IMR-90 (cell line): ENCODE results near the gene POMGNT2. TPM values are rescaled to one million over a fixed set of nuclear protein-coding genes. Genes with fewer than 3 reads are reported as not detected.

Experiments
- ATAC-seq: fragments of 200-7000 bp; cut with Tn5 transposase; 2 replicates; pipeline ENCODE4 v1.9.1; 2020; ENCODE audit warnings: low read depth, mild to moderate bottlenecking, moderate library complexity
- BruUV-seq: library from RNA; stranded (reverse); fragments of 400-500 nt; replicated peaks from 2 replicates; lab custom pipeline; 2021; lab: Mats Ljungman, UMichigan
- CTCF ChIA-PET: fragments of 300-600 bp; formaldehyde crosslinking; extraction: SDS; loops from one replicate; lab custom pipeline; 2021; ENCODE audit warnings: antibody characterized with exemption; lab: Yijun Ruan, JAX
- POLR2A ChIA-PET: fragments of 300-600 bp; sonication (Branson Sonifier 250); formaldehyde crosslinking; loops from one replicate; lab custom pipeline; 2022; ENCODE audit warnings: antibody characterized with exemption; ENCODE audit not compliant: unreplicated experiment; lab: Charles Lee
- DNase-seq: peaks from one replicate; pipeline ENCODE4 v3.0.0; 2013
- H2AFZ ChIP-seq: replicated peaks from 2 replicates; pipeline ENCODE3; 2013; ENCODE audit warnings: low read length, mild to moderate bottlenecking; ENCODE audit not compliant: poor library complexity
- H2AK5ac ChIP-seq: 2 replicates; pipeline ENCODE4 v1.6.1; 2013; ENCODE audit warnings: low read depth, low read length, inconsistent platforms
- H2AK9ac ChIP-seq: replicated peaks from 2 replicates; pipeline ENCODE3; 2013; ENCODE audit warnings: mild to moderate bottlenecking, low read depth, low read length, moderate library complexity; ENCODE audit not compliant: poor library complexity
- H2BK120ac ChIP-seq: 2 replicates; pipeline ENCODE4 v1.6.1; 2013; ENCODE audit warnings: low read depth, low read length, inconsistent platforms
- H2BK15ac ChIP-seq: 3 replicates; pipeline ENCODE4 v1.6.1; 2013; ENCODE audit warnings: low read depth, low read length, inconsistent platforms
- H2BK20ac ChIP-seq: 2 replicates; pipeline ENCODE4 v1.6.1; 2013; ENCODE audit warnings: low read depth, mild to moderate bottlenecking, inconsistent platforms, low read length, moderate library complexity
- H2BK5ac ChIP-seq: 2 replicates; pipeline ENCODE4 v1.6.1; 2013; ENCODE audit warnings: mild to moderate bottlenecking, low read depth, low read length, inconsistent platforms; ENCODE audit not compliant: poor library complexity, severe bottlenecking
- H3K14ac ChIP-seq: replicated peaks from 2 replicates; pipeline ENCODE4 v1.6.1; 2013; ENCODE audit warnings: low read depth, low read length, inconsistent platforms
- H3K18ac ChIP-seq: 2 replicates; pipeline ENCODE4 v1.6.1; 2013; ENCODE audit warnings: low read depth, low read length, control low read depth
- H3K23ac ChIP-seq: 2 replicates; pipeline ENCODE4 v1.6.1; 2013; ENCODE audit warnings: low read depth, low read length, inconsistent platforms
- H3K27ac ChIP-seq: 2 replicates; pipeline ENCODE4 v1.5.1; 2013; ENCODE audit warnings: mild to moderate bottlenecking, control low read depth, low read length; ENCODE audit not compliant: insufficient read depth
- H3K27me3 ChIP-seq: 2 replicates; pipeline ENCODE4 v1.6.1; 2013; ENCODE audit warnings: low read length; ENCODE audit not compliant: control insufficient read depth, insufficient read depth
- H3K36me3 ChIP-seq: 2 replicates; pipeline ENCODE4 v1.6.1; 2013; ENCODE audit warnings: low read length, mixed read lengths; ENCODE audit not compliant: control insufficient read depth, insufficient read depth
- H3K4ac ChIP-seq: 2 replicates; pipeline ENCODE4 v1.6.1; 2013; ENCODE audit warnings: low read depth, low read length, inconsistent platforms
- H3K4me1 ChIP-seq: 2 replicates; pipeline ENCODE4 v1.6.1; 2013; ENCODE audit warnings: low read length, mixed read lengths; ENCODE audit not compliant: control insufficient read depth, insufficient read depth
- H3K4me2 ChIP-seq: 2 replicates; pipeline ENCODE4 v1.6.1; 2013; ENCODE audit warnings: low read depth, mild to moderate bottlenecking, control low read depth, low read length, moderate library complexity
- H3K4me3 ChIP-seq: 2 replicates; pipeline ENCODE4 v1.5.1; 2013; ENCODE audit warnings: low read depth, mild to moderate bottlenecking, control low read depth, low read length, moderate library complexity; ENCODE audit not compliant: insufficient read depth
- H3K56ac ChIP-seq: 2 replicates; pipeline ENCODE4 v1.6.1; 2013; ENCODE audit warnings: low read length, inconsistent platforms; ENCODE audit not compliant: insufficient read depth; ENCODE audit errors: extremely low read depth
- H3K79me1 ChIP-seq, 2 experiments: 2 replicates each; pipeline ENCODE4 v1.6.1; 2013; ENCODE audit warnings: low read length in 2 of 2, inconsistent platforms in 1 of 2, low read depth in 1 of 2
- H3K9ac ChIP-seq: 2 replicates; pipeline ENCODE4 v1.6.1; 2013; ENCODE audit warnings: low read depth, low read length, control low read depth
- H3K9me1 ChIP-seq: 2 replicates; pipeline ENCODE4 v1.6.1; 2013; ENCODE audit warnings: low read length, inconsistent platforms; ENCODE audit not compliant: insufficient read depth
- H3K9me3 ChIP-seq: 2 replicates; pipeline ENCODE4 v1.6.1; 2013; ENCODE audit warnings: low read length; ENCODE audit not compliant: control insufficient read depth, insufficient read depth
- H4K20me1 ChIP-seq: 2 replicates; pipeline ENCODE4 v1.6.1; 2013; ENCODE audit warnings: low read length, inconsistent platforms; ENCODE audit not compliant: insufficient read depth
- H4K5ac ChIP-seq: 2 replicates; pipeline ENCODE4 v1.6.1; 2013; ENCODE audit warnings: mild to moderate bottlenecking, low read depth, low read length, control low read depth
- H4K8ac ChIP-seq, 2 experiments: 2 replicates each; pipeline ENCODE4 v1.6.1; 2013; ENCODE audit warnings: low read depth in 2 of 2, low read length in 2 of 2, control low read depth in 1 of 2, inconsistent platforms in 1 of 2
- H4K91ac ChIP-seq: 2 replicates; pipeline ENCODE4 v1.6.1; 2013; ENCODE audit warnings: low read depth, low read length, inconsistent platforms; ENCODE audit not compliant: insufficient read depth
- BHLHE40 ChIP-seq: fragments of 150-350 bp; IDR thresholded peaks from 2 replicates; pipeline ENCODE4 v1.6.1; 2016; ENCODE audit warnings: mild to moderate bottlenecking, low read depth, low read length
- FOS ChIP-seq: fragments of 150-350 bp; IDR thresholded peaks from 2 replicates; pipeline ENCODE4 v1.6.1; 2016; ENCODE audit warnings: low read depth, low read length
- MAFK ChIP-seq: IDR thresholded peaks from 2 replicates; pipeline ENCODE4 v1.6.1; 2012; ENCODE audit warnings: low read depth, low read length, improper control_type of control experiment
- MAZ ChIP-seq: IDR thresholded peaks from 2 replicates; pipeline ENCODE4 v1.6.1; 2012; ENCODE audit warnings: low read depth, mild to moderate bottlenecking, low read length, improper control_type of control experiment, moderate library complexity, borderline replicate concordance
- MXI1 ChIP-seq: IDR thresholded peaks from 2 replicates; pipeline ENCODE4 v1.6.1; 2012; ENCODE audit warnings: low read depth, mild to moderate bottlenecking, low read length, moderate library complexity, borderline replicate concordance
- POLR2A ChIP-seq: IDR thresholded peaks from 2 replicates; pipeline ENCODE4 v1.6.1; 2012; ENCODE audit warnings: mild to moderate bottlenecking, low read depth, low read length
- RAD21 ChIP-seq: IDR thresholded peaks from 2 replicates; pipeline ENCODE4 v1.6.1; 2012; ENCODE audit warnings: low read length, improper control_type of control experiment
- RCOR1 ChIP-seq: IDR thresholded peaks from 2 replicates; pipeline ENCODE4 v1.6.1; 2012; ENCODE audit warnings: mild to moderate bottlenecking, low read length, improper control_type of control experiment; ENCODE audit not compliant: insufficient replicate concordance
- RFX5 ChIP-seq: IDR thresholded peaks from 2 replicates; pipeline ENCODE4 v1.8.0; 2012; ENCODE audit warnings: low read depth, mild to moderate bottlenecking, low read length, moderate library complexity
- SMC3 ChIP-seq: fragments of 150-350 bp; IDR thresholded peaks from 2 replicates; pipeline ENCODE4 v1.6.1; 2016; ENCODE audit warnings: low read depth, mild to moderate bottlenecking, antibody characterized with exemption, low read length, moderate library complexity
- WGBS, 2 experiments: methylation state at CpG; one replicate each; pipeline versions ENCODE4 v1.1.5 to v1.1.7; 2013; ENCODE audit warnings: missing lambda C conversion rate in 2 of 2; ENCODE audit not compliant: insufficient read length in 1 of 2; ENCODE audit errors: extremely low coverage in 2 of 2; 5-methylcytosine and 5-hydroxymethylcytosine counted together
- dilution Hi-C: fragments of 300-500 bp; cut with HindIII; formaldehyde crosslinking; loops from one replicate; pipeline ENCODE4 v1.14.3; 2018; ENCODE audit warnings: low sequenced_read_pairs; ENCODE audit not compliant: unreplicated experiment
- in situ Hi-C: fragments of 300-500 bp; cut with MboI; formaldehyde crosslinking; loops from 3 replicates; pipeline ENCODE4 v1.14.3; 2019; ENCODE audit warnings: low sequenced_read_pairs, inconsistent platforms, mixed read lengths
- intact Hi-C: fragments of 100-400 bp; cut with micrococcal nuclease; formaldehyde crosslinking; loops from 2 replicates; pipeline ENCODE4 v1.10.0; 2022
- polyA plus RNA-seq, 3 experiments: library from polyadenylated mRNA; depleted of rRNA; stranded (reverse); fragments of >200 nt; gene quantifications; 2 replicates each; pipeline ENCODE4 v1.2.3, GENCODE V29; 2012; ENCODE audit warnings: low replicate concordance in 1 of 3
- total RNA-seq: library from RNA; depleted of rRNA; stranded (reverse); fragments of >200 nt; gene quantifications from 2 replicates; pipeline ENCODE4 v1.2.3, GENCODE V29; 2012
- TF ChIP-seq, protein P1 (sequence below): fragments of 150-350 bp; IDR thresholded peaks from 2 replicates; pipeline ENCODE4 v1.6.1; 2016; ENCODE audit warnings: low read depth, mild to moderate bottlenecking, low read length, moderate library complexity, borderline replicate concordance
- TF ChIP-seq, protein P2 (sequence below): conservative IDR thresholded peaks from 2 replicates; pipeline ENCODE4 v1.5.1; 2012; ENCODE audit warnings: mild to moderate bottlenecking, low read depth, low read length, improper control_type of control experiment
- TF ChIP-seq, protein P3 (sequence below): fragments of 150-350 bp; IDR thresholded peaks from 2 replicates; pipeline ENCODE4 v1.6.1; 2017; ENCODE audit warnings: mild to moderate bottlenecking, antibody characterized with exemption, low read length, low read depth

Gene POMGNT2
- total and polyA plus RNA-seq, 2 of the 4 experiments (the other 2 are of a cell fraction) = 7.5 to 16.2 TPM

DNA sequence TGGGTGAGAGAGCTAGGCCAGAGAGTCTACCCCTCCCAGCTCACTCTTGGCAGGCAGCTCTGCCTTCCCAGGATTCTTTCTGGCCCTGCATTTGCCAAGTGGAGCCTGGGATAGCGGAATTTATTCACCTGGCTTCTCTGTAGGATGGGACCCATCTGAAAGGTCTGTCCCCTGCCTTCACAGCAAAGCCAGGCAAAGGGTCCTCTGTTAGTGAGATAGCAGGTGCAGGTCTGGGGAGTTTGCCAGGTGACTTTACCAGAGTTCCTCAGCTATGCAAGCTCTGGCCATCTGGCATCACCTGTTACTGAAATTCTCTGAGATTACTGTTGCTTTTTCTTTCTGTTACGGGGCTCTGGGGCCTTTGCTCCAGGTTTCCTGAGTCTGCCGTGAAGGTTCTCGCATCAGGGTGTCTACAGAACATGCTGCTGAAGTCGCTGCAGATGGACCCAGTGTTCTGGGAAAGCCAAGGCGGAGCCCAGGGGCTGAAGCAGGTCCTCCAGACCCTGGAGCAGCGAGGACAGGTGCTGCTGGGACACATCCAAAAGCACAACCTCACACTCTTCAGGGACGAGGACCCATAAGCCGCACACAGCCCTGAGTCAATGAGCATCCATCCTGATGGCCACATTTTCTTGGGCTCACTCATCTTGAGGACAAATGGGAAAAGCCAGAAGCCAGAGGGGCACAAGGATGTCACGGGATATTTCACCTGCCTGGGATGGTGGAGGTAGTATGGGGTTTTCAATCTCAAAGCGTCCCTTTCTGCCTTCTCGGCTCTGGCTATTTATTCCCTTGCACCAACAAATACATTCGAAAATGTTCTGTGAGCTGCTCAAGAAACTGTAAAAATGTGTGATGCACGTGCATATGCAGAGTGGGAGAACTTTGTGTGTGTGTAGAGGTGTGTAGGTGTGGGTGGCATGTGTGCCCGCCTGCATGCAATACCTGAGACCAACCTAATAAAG is 49.8 kb downstream of the POMGNT2 start:
- Histone ChIP-seq H3K56ac (no peak overlapping the region), H4K20me1 (no peaks in the 10 kb centered on the region), H4K91ac (no peak overlapping the region), H2AK5ac (no peak overlapping the region), H3K36me3 (no peaks in the 10 kb centered on the region), H2BK15ac (no peak overlapping the region), H3K4me1 (no peaks in the 10 kb centered on the region), H3K9me1 (no peaks in the 10 kb centered on the region), H3K23ac (no peak overlapping the region), H3K4ac (no peak overlapping the region), H3K18ac (no peak overlapping the region), H3K27me3 (peaks cover 3% of the 10 kb centered on the region; the same call in 1 of the 2 replicates), H3K14ac (no peak overlapping the region), H3K9ac (no peak overlapping the region), H4K5ac (no peak overlapping the region), H3K4me2 (no peak overlapping the region), H3K4me3 (no peak overlapping the region), H3K79me1 (no peaks in the 10 kb centered on the region), H2BK120ac (no peak overlapping the region), H2AFZ (no peak overlapping the region), H2AK9ac (no peak overlapping the region), H4K8ac (no peak overlapping the region), H2BK20ac (no peak overlapping the region), H3K9me3 (peaks cover 2% of the 10 kb centered on the region; the same call in 1 of the 2 replicates), H3K27ac (no peak overlapping the region), H2BK5ac (no peak overlapping the region)
- DNase-seq (no peak), ATAC-seq (no peak)
- dilution Hi-C loops (no loop called here), intact Hi-C loops (no loop called here), in situ Hi-C loops (no loop called here)
- ChIA-PET POLR2A (no interaction called here), CTCF (no interaction called here)
- 47% methylated on average over 7 of the region's 15 CpGs; no CpG with 5 or more reads in 1 of the 2 experiments for WGBS, 2 experiments
- TF ChIP-seq BHLHE40 = no peak
- no peak for TF ChIP-seq FOS
- no peak for TF ChIP-seq MAFK
- TF ChIP-seq, protein P1, sequence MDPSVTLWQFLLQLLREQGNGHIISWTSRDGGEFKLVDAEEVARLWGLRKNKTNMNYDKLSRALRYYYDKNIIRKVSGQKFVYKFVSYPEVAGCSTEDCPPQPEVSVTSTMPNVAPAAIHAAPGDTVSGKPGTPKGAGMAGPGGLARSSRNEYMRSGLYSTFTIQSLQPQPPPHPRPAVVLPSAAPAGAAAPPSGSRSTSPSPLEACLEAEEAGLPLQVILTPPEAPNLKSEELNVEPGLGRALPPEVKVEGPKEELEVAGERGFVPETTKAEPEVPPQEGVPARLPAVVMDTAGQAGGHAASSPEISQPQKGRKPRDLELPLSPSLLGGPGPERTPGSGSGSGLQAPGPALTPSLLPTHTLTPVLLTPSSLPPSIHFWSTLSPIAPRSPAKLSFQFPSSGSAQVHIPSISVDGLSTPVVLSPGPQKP = no peak
- no peak for TF ChIP-seq MAZ
- TF ChIP-seq, protein P2, sequence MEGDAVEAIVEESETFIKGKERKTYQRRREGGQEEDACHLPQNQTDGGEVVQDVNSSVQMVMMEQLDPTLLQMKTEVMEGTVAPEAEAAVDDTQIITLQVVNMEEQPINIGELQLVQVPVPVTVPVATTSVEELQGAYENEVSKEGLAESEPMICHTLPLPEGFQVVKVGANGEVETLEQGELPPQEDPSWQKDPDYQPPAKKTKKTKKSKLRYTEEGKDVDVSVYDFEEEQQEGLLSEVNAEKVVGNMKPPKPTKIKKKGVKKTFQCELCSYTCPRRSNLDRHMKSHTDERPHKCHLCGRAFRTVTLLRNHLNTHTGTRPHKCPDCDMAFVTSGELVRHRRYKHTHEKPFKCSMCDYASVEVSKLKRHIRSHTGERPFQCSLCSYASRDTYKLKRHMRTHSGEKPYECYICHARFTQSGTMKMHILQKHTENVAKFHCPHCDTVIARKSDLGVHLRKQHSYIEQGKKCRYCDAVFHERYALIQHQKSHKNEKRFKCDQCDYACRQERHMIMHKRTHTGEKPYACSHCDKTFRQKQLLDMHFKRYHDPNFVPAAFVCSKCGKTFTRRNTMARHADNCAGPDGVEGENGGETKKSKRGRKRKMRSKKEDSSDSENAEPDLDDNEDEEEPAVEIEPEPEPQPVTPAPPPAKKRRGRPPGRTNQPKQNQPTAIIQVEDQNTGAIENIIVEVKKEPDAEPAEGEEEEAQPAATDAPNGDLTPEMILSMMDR = no peak
- no peak for TF ChIP-seq RAD21
- no peak for TF ChIP-seq RFX5
- TF ChIP-seq MXI1 = no peak
- TF ChIP-seq POLR2A = no peak
- no peak for TF ChIP-seq RCOR1
- TF ChIP-seq, protein P3, sequence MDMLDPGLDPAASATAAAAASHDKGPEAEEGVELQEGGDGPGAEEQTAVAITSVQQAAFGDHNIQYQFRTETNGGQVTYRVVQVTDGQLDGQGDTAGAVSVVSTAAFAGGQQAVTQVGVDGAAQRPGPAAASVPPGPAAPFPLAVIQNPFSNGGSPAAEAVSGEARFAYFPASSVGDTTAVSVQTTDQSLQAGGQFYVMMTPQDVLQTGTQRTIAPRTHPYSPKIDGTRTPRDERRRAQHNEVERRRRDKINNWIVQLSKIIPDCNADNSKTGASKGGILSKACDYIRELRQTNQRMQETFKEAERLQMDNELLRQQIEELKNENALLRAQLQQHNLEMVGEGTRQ = no peak
- TF ChIP-seq SMC3 = no peak
- no TSS peak for BruUV-seq
